Measurements from ENCODE around the gene KRR1. TPM values are rescaled to one million over a fixed set of nuclear protein-coding genes. Genes with fewer than 3 reads are reported as not detected.
"Not testable (repeated sequence)": the region's sequence is repeated elsewhere in the genome, so short reads cannot be mapped to it uniquely, and the experiment has no call there.

Gene KRR1
- total and polyA plus RNA-seq, 2 experiments from 2014 or later: 55.7 to 120 TPM

GRCh38 chr12:75525263-75525662, 13.9 kb upstream of the KRR1 start:
- Mint-ChIP-seq H3K4me1 (peaks cover 4% of the 10 kb centered on the region; the same call in 2 of the 3 replicates), H3K27ac (no peak overlapping the region), H3K27me3 (ENCODE audit: insufficient read depth, low read depth, poor library complexity) (no peaks in the 10 kb centered on the region), H3K9me3 (peaks cover 9% of the 10 kb centered on the region; the same call in 2 of the 3 replicates), H3K4me3 (no peak overlapping the region), H3K36me3 (ENCODE audit: low read depth) (0 out of 3 replicates have a peak, but pooled peaks cover 2% of the 10 kb centered on the region)
- Histone ChIP-seq H3F3A (replicated peaks; ENCODE audit: low read depth) (no peaks in the 10 kb centered on the region), H3K4me2 (no peak overlapping the region), H3K36me3 (ENCODE audit: insufficient read depth) (no peaks in the 10 kb centered on the region; the same call in 1 of the 2 replicates), H3K27ac (ENCODE audit: low read depth) (no peak overlapping the region), H3K27me3 (ENCODE audit: insufficient read depth) (no peaks in the 10 kb centered on the region), H2AFZ (no peak overlapping the region), H3K79me2 (replicated peaks; ENCODE audit: insufficient read depth) (no peaks in the 10 kb centered on the region), H3K9me2 (ENCODE audit: insufficient read depth) (no peaks in the 10 kb centered on the region), H4K20me1 (replicated peaks; ENCODE audit: insufficient read depth) (no peaks in the 10 kb centered on the region), H3K4me1 (ENCODE audit: insufficient read depth) (no peaks in the 10 kb centered on the region), H3K4me3 (no peak overlapping the region)
- ATAC-seq: no peak
- TF ChIP-seq CTCF (conservative IDR thresholded peaks at IDR 0.05; ENCODE audit: low read depth in 2 of 2) (peak in 1 of 2 experiments; percentile 15; a peak in 2 of 4 replicates), NANOG (IDR thresholded peaks at IDR 0.05; ENCODE audit: borderline replicate concordance) (no peak)
- DNase-seq (ENCODE audit: low spot score): no peak

GRCh38 chr12:75522124-75522523, 10.7 kb upstream of the KRR1 start:
- not testable (repeated sequence) for H2AFZ ChIP-seq; H4K20me1 ChIP-seq (replicated peaks; ENCODE audit: insufficient read depth); H3K27me3 ChIP-seq (ENCODE audit: insufficient read depth); H3K4me1 ChIP-seq (ENCODE audit: insufficient read depth); H3K4me1 Mint-ChIP-seq; H3K36me3 Mint-ChIP-seq (ENCODE audit: low read depth); ATAC-seq; DNase-seq (ENCODE audit: low spot score); H3K79me2 ChIP-seq (replicated peaks; ENCODE audit: insufficient read depth); H3K36me3 ChIP-seq (ENCODE audit: insufficient read depth); H3K4me3 ChIP-seq; H3K27ac Mint-ChIP-seq; H3K4me3 Mint-ChIP-seq; H3K4me2 ChIP-seq; H3K9me2 ChIP-seq (ENCODE audit: insufficient read depth); H3K27ac ChIP-seq (ENCODE audit: low read depth); H3K27me3 Mint-ChIP-seq (ENCODE audit: insufficient read depth, low read depth, poor library complexity); H3F3A ChIP-seq (replicated peaks; ENCODE audit: low read depth)
- peaks cover 14% of the 10 kb centered on the region for H3K9me3 Mint-ChIP-seq

GRCh38 chr12:75521224-75521623, 9.8 kb upstream of the KRR1 start:
- not testable (repeated sequence) for H3K4me2 ChIP-seq; ATAC-seq; H3K36me3 Mint-ChIP-seq (ENCODE audit: low read depth); H3K4me1 Mint-ChIP-seq; H2AFZ ChIP-seq; H3K27me3 ChIP-seq (ENCODE audit: insufficient read depth); H3K4me1 ChIP-seq (ENCODE audit: insufficient read depth); H3K4me3 ChIP-seq; H3K79me2 ChIP-seq (replicated peaks; ENCODE audit: insufficient read depth); H3K36me3 ChIP-seq (ENCODE audit: insufficient read depth); H3F3A ChIP-seq (replicated peaks; ENCODE audit: low read depth); H3K27me3 Mint-ChIP-seq (ENCODE audit: insufficient read depth, low read depth, poor library complexity); DNase-seq (ENCODE audit: low spot score); H3K27ac ChIP-seq (ENCODE audit: low read depth); H3K9me2 ChIP-seq (ENCODE audit: insufficient read depth); H3K4me3 Mint-ChIP-seq; H3K27ac Mint-ChIP-seq; H4K20me1 ChIP-seq (replicated peaks; ENCODE audit: insufficient read depth)
- H3K9me3 Mint-ChIP-seq: peaks cover 14% of the 10 kb centered on the region

- Mint-ChIP-seq H3K36me3 (ENCODE audit: low read depth) (peaks cover 12% of the 10 kb centered on the region), H3K27me3 (ENCODE audit: insufficient read depth, low read depth, poor library complexity) (peaks cover 5% of the 10 kb centered on the region), H3K27ac (0 out of 2 replicates have a peak overlapping the region, but pooled peaks have one; percentile 27), H3K4me3 (peak overlapping the region; percentile 99), H3K9me3 (no peaks in the 10 kb centered on the region), H3K4me1 (peaks cover 9% of the 10 kb centered on the region; the same call in 2 of the 3 replicates)
- no peak for DNase-seq (ENCODE audit: low spot score)
- H3K27me3 ChIP-seq (ENCODE audit: insufficient read depth): no peaks in the 10 kb centered on the region
- no peaks in the 10 kb centered on the region for H3K9me2 ChIP-seq (ENCODE audit: insufficient read depth)
- no peaks in the 10 kb centered on the region for H4K20me1 ChIP-seq (replicated peaks; ENCODE audit: insufficient read depth)
- peak overlapping the region; percentile 83; the same call in 1 of the 2 replicates for H3K4me2 ChIP-seq
- H3K79me2 ChIP-seq (replicated peaks; ENCODE audit: insufficient read depth): peaks cover 58% of the 10 kb centered on the region
- no peak overlapping the region for H3K27ac ChIP-seq (ENCODE audit: low read depth)
- no peak overlapping the region for H2AFZ ChIP-seq
- H3K4me3 ChIP-seq: peak overlapping the region; percentile 72
- no peak for ATAC-seq
- peaks cover 9% of the 10 kb centered on the region; the same call in 1 of the 2 replicates for H3K36me3 ChIP-seq (ENCODE audit: insufficient read depth)
- peaks cover 7% of the 10 kb centered on the region; the same call in 1 of the 2 replicates for H3K4me1 ChIP-seq (ENCODE audit: insufficient read depth)
- H3F3A ChIP-seq (replicated peaks; ENCODE audit: low read depth): no peaks in the 10 kb centered on the region
- TF ChIP-seq JUNB (IDR thresholded peaks at IDR 0.05; ENCODE audit: unreplicated experiment) (no peak), POLR2AphosphoS5 (IDR thresholded peaks at IDR 0.05; ENCODE audit: low read depth) (no peak), EZH2 (IDR thresholded peaks at IDR 0.05; ENCODE audit: low read depth, unreplicated experiment) (no peak), CREB1 (CRISPR knock-in tag; IDR thresholded peaks at IDR 0.05; ENCODE audit: low read depth) (no peak), REST (IDR thresholded peaks at IDR 0.05; ENCODE audit: unreplicated experiment) (no peak), CTCF (conservative IDR thresholded peaks at IDR 0.05; ENCODE audit: low read depth in 2 of 2) (no peak)
These were observed 1.8 kb downstream of the KRR1 start for GRCh38 chr12:75509621-75510020.
